ENCODE data around the gene FRYL.

FRYL gene

DNA sequence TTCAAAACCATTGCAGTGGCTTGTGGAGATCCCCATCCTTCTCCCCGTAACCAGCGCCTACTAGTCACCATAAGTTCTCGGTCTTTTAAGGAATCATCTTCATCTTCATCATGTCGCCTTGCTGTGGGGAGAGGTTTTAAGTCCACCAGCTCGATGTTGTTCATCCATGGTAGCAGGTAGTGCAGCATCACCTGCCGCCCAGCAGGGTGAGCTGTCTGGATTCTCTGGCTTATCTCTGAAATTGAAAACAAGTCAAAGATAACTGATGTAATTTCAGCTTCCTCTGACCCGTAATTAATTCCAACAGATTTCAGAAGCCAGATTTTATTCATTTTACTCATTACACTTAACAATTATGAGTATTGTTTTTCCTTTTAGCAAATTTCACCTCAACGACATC is 222.6 kb downstream of the FRYL start:
- DNase-seq (ENCODE audit: low spot score), result no peak

DNA sequence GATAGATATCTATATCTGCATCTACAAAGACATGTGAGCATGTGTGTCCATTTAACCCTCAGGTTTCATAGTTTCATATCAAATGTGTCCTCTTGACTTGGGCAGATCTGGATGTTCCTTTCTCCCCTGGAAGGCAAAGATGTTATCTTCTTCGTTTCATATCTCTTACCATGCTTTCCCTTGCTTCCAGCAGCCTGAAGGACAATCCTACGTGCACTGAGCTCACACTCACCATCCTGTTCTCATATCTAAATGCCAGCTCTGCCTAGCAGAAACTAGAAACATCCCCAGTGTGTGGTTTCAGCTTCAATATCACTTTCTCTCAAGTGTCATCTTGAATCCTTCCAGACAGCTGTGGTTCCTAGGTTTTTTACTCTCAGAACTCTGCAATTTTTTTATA is 223.8 kb downstream of the FRYL start:
- DNase-seq (ENCODE audit: low spot score), result no peak

DNA sequence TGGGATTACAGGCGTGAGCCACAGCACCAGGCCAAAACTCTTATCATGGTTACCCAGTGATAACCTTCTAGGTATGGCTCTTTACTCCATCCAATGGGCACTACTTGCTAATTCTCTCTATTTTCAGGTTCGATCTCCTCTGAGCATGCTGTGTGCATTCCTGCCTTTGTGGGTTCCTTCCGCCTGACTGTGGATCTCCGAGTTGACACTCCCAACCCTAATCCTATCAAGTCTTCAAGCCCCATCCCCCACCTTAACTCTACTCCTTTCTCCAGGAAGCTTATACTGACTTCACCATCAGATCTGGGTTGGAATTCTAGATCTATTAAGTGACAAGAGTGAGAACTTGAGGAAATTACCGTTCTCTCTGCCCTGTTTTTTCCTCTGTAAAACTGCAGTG is 225.5 kb downstream of the FRYL start:
- no peak for DNase-seq (ENCODE audit: low spot score)

DNA sequence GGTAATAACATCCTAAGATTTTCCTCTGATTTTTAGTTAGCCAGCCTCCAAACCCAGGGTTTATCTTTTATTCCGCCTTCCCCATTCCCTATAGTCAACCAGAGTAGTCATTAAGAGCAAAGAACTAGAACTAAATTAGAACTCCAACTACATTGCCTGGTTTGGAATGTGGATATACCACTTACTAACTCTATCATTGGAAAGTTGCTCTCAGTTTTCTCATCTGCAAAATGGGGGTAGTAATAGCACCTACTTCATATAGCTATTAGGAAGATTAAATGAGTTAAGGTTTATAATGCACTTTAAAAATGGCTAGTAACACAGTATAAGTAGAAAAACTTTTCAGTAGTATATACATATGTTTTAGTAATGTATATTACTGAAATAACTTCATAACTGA is 226.4 kb downstream of the FRYL start:
- DNase-seq (ENCODE audit: low spot score), result no peak

DNA sequence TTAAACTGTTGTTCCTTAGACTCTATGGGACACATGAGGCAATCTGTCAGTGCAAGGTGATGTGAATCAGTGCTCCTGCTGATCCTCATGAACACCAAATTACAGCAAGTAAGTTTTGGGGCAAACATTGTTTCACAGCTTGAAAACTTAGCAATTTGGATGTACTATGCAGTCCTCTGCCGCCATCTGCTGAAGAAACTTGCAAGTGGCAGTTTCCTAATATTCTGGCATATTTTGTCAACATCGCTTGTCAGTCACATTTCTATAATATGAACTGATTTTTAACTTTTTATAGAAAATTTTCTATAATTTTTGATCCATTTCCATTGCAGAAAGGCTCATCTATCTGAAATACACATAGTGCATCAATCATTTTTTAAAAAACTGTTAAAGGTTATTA is 233.7 kb downstream of the FRYL start:
- DNase-seq (ENCODE audit: low spot score), result no peak

DNA sequence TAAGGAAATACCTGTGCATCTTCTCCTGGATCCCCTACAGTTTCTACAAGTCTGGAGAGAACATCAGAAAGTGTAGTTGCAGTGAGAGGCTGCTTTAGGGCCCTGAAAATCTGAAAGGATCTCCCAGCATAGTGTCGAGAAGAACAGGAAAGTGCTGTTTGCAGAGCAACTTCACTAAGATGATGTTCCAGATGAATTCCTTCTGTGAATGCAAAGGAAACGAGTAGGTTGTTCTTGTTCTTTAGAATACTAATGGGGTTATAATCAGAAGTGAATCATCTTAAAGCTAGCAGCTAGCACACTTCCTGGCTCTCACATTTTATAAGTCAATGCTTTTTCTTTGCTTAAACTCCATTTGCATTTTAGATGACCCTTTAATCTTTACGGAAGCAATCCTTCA is 236.3 kb downstream of the FRYL start:
- DNase-seq (ENCODE audit: low spot score), result no peak

DNA sequence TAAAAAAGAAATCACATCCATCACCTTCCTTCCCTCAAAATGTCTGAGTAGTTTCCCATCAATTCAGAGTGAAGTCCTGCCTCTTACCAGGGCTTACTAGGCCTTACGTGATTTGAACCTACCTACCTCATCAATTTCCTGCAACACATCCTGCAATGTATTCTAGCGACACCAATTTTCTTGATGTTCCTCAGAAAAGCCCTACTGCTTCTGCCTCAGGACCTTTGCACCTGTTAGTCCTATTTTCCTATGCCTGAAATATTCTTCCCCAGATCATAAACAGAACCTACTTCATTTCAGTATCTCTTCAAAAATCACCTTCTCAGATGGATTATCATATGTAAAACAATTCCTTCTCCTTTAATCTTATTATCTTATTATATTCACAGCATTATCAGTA is 237.2 kb downstream of the FRYL start:
- no peak for DNase-seq (ENCODE audit: low spot score)

DNA sequence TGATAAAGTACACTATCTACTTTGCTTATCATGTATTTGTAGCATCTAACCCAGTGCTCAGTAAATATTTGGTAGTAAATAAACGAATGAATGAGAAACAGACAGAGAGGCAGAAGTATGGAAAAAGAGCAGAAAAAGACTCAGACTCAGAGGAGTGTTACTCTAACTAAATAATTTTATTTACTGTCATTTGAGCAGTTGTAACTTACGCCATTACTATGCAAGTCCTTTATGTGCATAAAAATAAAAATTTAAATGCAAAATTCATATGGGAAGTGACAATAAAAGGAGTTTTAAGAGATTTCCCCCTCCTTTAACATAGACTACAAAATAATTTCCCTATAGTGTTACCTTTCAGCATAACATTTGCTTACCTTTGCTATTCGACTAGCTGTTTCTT is 240.5 kb downstream of the FRYL start:
- DNase-seq (ENCODE audit: low spot score), result no peak

DNA sequence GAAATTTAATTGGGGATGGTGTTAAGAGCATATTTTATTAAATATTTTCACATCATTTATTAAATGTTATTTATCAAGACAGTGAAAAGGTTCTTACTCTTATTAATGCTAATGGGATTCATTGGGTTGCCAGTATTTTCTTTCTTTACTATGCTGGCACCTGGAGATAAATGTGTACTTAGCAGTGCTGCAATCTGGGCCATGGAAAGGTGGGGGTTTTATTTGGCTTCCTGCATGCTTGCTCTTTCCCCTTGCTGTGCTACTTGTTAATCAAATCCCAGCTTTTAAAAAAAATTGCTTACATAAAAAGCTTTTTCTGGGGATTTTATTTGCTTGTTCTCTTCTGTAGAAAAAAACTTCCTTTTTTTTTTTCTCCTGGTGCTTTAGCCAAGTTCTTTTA is 241.7 kb downstream of the FRYL start:
- DNase-seq (ENCODE audit: low spot score), result no peak

DNA sequence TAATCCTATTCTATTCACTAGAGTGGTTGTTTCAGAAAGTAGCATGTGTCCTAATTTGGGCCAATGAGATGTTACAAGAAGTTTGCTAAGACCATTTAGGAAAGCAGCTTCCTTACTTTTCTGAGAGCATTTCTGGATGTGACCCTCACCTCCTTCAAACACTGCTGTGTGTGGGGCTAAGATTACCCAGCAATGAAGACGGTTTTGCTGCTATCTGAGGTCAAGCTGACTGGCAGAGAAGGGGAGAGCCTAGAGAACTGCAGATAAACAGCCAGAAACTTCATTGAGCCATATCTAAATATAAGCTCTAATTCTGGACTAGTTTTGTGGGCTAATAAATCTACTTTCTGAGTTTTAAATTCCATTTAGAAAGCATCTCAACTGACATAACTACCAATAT is 253.7 kb downstream of the FRYL start:
- no peak for DNase-seq (ENCODE audit: low spot score)

DNA sequence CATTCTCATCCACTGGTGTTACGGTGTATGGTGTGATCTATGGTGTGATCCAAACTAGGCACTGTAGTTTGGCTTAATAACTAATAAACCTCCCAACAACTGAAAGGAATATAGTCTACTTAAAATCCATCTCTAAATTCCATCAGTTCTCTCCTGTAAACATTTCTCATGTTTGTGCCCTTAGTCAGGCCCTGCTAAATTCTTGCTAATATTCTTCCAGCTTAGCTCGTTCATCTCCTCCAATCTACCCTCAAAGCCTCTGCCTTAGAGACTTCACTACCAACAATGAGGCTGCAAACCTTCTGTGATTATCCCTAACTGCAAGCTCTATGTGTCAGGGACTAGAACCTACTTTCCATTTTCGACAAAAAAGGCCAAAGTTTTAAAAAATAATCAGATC is 261.9 kb downstream of the FRYL start:
- no peak for DNase-seq (ENCODE audit: low spot score)

DNA sequence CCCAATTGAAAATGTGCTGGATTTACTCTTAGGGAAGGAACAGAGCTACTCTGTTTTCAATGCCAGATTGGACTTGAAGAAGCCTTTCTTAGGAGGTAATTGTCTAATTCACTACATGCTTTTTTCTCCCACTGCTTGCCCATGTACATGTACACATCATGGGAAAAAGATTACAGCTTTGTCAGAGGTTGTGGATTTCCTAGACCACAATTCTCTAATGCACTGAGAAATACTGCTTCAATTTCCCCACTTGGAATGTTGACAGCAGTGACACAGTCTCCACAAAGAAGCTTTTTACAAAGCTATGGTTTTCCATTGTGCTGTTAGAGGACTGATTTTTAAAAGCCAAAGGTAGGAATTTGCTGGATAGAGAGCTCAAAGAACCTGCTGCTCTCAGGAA is 270.5 kb downstream of the FRYL start:
- DNase-seq (ENCODE audit: low spot score), result no peak

DNA sequence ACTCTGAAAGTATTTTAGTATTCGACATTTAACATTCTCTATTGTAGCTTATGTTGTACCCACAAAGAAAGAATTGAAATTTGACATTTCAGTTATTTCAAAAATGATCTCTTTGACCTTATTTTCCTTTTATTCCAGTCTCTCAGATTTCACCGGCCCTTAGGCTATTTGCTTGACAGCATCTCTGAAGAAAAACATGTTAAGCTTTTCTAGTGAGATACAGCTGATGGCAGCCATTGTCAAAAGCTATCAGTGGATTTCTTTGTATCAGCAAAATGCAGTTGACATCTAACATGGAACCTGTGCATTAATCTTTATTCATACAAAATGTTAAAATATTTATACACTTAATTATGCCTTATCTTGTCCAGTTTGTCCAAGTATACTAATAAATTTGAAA is 273.4 kb downstream of the FRYL start:
- no peak for DNase-seq (ENCODE audit: low spot score)

DNA sequence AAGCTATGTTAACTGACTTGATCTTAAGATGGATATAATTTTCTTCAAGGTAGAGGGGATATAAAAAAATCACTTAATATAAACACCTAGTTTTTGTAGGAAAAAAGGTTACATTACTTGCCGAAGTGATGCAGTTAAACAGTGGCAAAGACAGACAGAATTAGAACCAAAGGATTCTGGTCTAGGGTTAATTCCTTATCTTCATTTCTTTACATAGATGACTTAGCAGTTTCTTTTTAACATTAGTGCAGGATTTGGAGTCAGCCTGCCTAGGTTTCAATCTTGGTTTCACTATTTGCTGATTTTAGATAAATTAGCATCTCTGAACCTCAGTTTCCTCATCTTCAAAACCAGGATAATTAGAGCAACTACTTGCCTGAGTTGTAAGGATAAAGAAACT is 275.7 kb downstream of the FRYL start:
- DNase-seq (ENCODE audit: low spot score), result no peak

DNA sequence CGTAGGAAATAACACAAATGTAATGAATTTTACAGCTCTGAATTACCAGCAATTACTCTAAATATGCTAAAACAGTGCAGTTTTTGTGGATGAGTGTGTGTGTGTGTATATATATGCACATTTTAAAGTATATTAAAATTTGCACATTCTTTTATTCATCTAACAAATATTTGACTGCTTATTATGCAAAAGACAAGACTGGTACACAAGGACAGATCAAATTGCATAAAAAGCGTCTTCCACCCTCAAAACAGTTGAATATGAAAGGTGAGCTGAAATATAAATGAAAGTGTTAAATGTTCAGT is 276.1 kb downstream of the FRYL start:
- no peak for DNase-seq (ENCODE audit: low spot score)

DNA sequence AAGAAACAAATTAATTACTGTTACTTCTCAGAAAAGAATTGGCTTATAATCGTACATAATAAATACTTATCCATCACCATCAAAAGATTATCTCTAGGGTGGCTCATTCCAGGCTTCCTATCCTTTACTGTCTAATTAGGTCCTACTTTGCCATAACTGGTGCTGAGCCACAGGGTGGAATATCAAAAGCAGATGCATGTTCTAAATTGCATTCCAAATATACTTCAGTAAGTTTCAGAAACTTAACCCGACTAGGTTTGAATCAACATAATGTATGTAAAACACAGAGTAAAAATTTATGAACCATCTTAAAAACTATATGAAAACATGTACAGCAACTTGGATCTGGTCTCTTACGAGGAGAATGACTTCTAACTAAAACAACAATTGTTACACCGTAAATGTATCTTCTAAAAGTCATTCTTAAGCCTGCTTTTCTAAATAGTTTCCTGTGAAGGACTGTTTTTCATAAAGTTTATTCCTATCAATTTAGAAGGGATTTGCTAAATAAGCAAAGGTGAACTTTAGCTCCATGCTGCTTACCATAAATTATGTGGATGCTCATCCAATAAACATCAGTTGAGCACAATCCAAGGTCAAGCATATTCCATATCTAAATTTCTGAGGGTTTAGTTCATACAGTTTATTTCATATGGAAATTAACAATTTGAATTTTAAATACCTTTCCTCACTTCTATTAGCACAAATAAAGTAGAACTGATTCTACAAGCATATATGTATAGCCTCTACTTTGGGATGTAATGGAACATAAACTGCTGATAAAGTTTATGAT is 276.6 kb downstream of the FRYL start:
- no peak for DNase-seq (ENCODE audit: low spot score)

DNA sequence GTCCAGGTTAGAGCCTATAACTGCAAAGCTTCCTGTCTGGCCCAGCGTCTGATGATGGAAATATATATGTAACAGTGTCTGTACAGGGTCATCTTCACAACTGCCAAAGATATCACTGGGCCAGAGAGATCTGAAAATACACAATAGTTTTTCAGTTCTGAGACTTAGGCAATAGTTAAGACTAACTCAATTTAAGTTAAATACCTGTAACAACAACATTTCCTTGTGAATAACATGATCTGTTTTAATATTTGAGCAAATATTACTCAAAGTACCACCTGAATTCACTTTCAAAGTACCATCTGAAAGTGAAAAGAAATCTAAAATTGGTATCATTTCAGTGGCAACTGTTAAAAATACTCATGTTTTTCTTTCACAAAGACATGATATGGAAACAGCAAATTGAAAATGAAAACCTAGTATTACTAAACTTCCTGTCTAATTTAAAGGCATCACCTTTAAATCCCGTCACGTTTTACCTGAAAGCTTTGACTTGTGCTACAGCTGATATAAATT is 280.5 kb downstream of the FRYL start:
- DNase-seq (ENCODE audit: low spot score), result no peak

DNA sequence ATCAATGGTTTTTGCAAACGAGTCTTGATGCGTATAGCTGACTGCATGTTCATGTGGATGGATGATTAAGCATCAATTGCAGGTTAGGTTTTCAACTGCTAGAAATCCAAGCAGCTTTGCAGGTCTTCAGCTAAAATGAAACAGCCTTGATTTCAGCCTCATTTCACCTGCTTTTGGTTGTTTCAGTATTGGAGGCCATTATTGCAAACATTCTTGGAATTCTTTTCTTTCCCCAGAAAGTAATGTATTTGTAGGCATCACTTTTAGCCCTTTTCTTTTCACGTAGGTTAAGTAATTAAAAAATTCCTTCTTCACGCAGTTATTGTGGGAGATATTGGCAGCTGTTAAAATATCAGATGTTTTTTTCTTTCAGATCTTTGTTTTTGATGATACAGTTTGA is 281.2 kb downstream of the FRYL start:
- DNase-seq (ENCODE audit: low spot score), result no peak

DNA sequence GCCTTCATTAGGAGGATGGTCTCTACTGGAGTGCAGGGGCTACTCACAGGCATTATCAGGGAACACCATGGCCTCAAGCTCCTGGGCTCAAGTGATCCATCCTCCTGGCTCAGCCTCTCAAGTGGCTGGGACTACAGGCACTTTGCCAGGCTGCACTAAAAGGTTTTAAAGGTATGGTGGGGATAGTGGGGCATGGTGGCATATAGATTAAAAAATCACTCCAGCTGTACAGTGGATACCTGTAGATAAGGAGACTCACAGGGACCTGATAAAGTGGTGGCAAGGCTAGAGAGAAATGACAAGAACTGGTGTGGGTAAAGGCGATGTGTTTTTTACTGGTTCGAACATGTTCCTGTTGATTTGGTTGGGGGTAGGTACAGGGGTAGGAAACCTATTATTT is 284.1 kb downstream of the FRYL start:
- no peak for DNase-seq (ENCODE audit: low spot score)

DNA sequence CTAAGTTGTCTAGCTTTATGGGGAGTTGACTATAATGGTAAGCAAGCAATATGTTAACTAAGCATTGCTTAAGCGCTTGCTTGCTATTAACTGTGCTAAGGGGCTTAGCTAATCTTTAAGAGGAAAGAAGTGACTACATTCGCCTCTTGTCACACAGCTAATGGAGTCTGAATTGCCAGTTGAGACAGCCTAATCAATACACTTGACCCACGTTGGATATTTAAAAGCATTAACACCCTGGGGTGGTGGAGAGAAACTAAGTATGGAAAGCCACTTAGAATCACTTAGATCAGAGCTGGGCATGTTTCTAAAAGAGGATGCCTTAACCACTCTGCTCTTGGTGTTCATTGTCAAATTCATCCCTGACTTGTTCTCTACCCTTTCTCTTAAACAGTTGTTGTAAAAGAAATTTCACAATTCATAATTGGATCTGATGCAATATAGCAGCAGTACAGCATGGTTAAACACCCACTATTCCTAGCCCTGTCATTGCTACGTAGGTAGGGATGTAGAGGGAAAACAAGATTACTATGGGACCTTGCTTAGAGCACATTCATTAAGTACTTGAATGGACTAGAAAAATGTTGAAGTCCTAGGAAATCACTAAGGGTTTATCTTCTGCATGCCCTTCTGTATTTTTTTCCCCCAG is 286.5 kb downstream of the FRYL start:
- no peak for DNase-seq (ENCODE audit: low spot score)

DNA sequence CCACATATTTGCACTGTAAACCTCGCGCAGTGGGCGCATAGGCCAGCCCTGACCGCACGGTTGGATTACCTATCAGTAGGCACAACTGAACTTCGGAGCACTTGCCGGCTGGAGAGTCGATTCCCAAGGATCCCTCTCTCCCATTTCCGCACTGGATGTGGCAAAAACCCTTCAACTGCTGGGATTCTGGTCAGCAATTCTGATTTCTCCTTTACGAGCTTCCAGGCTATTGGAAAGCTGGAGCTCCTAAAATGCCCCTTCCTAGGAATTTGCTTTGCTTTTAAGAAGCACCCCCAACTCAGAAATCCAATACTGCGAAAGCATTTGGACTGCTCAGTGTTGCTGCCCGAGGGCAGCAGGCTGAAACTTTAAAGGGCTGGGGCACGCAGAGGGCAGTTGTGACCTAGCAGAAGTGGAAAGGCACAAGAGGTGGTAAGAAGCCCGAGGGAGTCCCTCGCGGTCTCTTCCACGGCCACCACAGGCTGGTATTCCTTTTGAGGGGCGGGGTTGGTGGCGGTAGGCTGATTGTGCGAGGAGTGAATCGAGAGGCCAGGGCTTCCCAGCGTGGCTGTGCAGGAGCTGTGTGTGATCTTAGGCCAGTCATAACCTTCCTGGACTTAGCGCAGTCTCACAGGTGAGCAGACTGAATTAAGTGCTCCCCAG is 288.4 kb downstream of the FRYL start:
- DNase-seq (ENCODE audit: low spot score), result no peak

DNA sequence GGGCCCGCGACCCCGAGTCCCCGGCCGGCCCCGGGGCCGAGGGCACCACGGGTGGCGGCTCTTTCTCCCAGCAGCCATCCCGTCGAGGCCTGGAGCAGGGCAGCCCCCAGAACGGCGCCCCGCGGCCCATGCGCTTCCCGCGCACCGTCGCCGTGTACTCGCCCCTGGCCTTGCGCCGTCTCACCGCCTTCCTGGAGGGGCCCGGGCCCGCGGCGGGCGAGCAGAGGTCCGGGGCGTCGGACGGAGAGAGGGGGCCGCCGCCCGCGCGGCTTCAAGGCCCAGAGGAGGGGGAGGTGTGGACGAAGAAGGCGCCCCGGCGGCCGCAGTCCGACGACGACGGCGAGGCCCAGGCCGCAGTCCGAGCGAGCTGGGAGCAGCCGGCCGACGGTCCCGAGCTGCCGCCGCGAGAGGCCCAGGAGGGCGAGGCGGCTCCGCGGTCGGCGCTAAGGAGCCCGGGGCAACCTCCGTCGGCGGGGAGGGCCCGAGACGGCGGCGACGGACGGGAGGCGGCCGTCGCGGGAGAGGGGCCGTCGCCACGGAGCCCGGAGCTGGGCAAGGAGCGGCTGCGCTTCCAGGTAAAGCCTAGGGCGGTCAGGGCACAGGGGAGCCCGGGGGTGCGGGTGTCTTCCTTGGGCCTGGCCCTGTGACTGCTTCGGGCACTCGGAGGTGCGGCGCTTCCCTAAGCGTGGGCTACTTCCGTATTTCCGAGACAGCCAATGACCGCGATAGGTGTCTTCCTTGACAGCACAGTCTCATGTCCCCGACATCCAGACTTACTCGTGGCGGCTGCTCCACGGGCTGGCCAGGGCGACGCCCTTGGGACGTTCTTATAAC is 289.2 kb downstream of the FRYL start:
- DNase-seq (ENCODE audit: low spot score), result no peak

Measured in HuH-7.5 (cell line).